HL-60 (cell line): ENCODE data around the gene PDZD4.

Source experiments
- GABPA ChIP-seq: IDR thresholded peaks from 2 replicates; pipeline ENCODE4 v1.6.1; 2012; ENCODE audit warnings: low read depth
- POLR2AphosphoS5 ChIP-seq: IDR thresholded peaks from 2 replicates; pipeline ENCODE4 v1.6.1; 2012; ENCODE audit warnings: low read depth

DNA sequence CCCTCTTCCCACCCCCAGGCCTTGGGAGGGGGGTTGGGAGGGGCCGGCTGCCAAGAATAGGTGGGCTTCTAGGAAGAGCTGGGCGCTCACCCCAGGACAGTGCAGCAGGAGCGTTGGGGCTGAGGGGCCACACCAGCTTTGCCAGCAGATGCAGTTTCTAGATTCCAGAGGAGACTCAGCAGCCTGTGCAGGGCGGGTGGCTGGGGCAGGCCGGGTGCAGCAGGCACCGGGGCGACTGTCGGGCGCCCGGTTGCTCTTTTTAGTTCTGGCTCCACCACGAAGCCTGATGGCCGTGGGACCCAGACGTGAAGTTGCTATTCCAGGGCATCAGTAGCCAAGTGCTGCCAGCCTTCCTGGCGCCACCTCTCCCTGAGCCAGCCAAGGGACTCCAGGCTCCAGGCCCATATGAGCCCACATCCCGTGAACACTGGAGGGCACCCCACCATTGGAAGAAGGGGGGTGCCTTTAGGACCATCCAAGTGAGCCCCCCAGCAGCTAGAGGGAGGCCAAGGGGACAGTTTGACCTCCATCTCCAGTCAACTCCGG, 30.1 kb downstream of the PDZD4 start:
- TF ChIP-seq GABPA = no peak
- no peak for TF ChIP-seq POLR2AphosphoS5
